HG03039 (cell line): ENCODE data around the gene PERCC1.

Experiments
- ATAC-seq: cut with Tn5 transposase; IDR thresholded peaks from one replicate; pipeline ENCODE4 v1.9.1; 2021; ENCODE audit warnings: mild to moderate bottlenecking, moderate library complexity; ENCODE audit not compliant: unreplicated experiment

Gene PERCC1

DNA sequence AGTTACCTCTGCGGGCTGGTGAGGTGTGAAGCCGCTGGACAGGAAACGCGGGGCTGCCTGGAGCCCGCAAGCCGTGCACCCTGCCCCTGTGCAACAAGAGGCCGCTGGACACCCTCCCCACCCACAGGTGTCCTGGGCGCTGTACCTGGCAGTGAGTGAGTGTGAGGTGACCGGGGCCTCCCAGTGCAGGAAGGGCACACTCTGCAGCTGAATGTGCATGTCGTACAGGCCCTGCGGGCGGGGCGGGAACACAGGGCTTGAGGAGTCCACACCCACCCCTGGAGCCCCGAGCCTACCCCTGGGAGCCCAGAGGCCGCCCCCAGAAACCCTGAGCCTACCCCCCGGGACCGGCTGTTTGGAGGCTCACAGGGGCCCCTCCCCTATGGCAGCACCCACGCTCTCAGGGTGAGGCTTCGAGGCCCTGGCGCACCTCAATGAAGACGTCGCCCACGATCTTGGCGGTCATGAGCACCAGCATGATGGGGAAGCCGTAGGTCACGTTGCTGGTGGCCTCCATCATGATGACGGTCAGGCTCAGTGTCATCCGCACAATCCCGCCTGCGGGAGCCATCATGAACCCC lies 17.7 kb downstream of the PERCC1 start:
- no peak for ATAC-seq

DNA sequence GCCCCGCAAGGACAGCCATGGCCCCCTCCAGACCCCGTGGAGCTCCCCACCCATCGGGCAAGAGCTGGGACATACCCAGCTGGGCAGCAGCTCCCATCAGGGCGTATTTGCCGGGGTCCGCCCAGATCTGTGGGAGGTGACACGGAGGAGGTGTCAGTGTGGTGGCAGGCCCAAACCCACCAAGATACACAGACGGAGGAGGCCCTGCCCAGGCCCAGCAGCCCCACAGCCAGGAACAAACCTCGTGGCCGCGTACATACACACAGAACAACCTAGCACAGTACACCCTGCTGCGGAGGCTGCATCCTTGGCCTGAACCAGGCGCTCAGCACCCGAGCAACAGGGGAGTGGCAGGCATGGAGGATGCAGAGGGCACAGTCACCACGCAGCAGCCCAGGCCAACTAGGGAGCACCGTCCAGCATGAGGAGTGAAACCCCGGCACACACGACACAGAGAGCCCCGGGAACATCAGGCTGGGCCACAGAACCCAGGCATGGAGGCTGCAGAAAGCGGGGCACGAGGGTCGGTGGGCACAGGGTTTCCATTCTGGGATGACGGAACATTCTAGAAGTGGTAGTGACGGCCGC lies 18.4 kb downstream of the PERCC1 start:
- ATAC-seq = no peak

DNA sequence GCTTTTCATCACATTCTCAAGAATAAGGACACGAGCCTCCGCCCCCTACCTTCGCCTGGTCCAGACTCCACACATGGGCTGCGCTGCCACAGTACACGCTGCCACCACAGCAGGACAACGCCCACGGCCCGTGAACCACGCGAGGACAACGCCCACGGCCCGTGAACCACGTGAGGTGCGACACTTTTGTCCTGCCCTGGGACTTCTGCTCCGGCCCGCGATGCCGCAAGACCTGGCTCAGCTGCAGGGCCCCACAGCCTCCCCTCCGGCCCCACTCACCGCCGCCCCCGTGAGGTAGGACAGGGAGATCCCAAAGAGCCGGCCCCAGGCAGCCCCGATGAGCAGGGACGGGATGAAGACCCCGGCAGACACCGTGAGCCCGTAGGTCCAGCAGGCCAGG lies 19.3 kb downstream of the PERCC1 start:
- ATAC-seq = no peak

DNA sequence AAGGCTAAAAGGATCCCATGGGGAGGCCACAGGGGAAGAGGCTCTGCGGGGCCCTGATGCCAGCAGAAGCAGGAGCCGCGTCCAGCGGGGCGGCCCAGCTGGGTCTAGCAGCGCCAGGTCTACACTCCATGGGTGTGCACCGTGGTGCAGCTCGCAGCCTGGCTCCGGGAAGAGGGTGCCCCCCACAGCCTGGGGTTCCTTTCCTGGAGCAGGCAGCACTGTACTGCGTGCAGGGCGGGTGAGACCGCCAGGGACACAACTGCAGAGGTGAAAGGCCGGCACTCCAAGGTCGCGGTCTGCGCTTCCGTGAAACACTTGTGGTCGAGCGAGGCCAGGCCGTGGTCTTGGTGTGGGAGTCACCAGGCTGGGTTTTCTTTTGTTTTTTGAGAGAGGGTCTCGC lies 20.0 kb downstream of the PERCC1 start:
- ATAC-seq = no peak

DNA sequence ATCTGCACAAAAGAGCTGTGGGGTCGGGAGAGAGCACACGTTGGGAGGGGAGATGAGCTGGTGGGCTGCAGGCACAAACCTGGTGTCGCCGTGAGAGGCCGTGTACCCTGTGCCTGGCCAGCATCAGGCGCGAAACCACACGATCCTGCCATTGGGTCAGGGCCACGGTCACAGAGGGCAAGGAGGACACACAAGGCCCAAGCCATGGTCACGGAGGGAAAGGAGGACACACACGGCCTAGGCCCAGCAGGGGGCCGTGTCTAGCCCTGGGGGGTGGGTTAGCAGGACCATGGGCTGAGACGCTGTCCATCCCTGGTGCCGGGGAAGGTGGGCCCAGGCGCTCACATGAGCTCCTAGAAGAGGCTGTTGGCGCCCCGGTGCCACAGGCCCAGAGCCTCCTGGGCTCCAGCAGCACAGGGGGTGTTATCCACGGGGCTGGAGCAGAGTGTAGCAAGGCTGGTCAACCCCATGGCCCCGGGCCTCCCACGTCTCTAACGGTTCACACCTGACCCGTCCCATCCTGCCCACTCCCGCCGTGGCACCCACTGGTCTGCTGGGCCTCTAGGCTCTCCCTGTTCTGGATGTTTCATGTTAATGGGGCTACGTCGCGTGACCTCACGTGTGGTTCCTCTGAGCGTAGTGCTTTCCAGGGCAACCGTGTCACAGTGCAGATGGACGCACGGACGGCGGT lies 21.0 kb downstream of the PERCC1 start:
- ATAC-seq = no peak

DNA sequence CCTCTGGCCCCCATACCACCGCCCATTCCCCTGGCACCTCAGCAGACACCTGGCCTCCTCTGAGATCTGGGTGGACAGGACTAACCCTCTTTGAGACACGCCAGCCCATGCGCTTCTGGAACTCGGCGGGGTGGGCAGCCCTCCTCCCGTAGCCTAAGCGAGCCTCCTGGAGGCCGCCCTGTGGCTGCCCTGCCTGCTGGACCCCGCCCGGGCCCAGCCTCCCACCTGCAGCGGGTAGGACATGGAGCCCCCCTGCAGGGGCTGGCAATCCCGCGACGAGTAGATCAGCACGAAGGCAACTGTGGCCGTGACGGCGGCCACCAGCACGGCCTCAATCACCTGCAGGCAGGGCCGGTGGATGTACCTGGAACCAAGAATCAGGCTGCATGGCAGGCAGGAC lies 21.7 kb downstream of the PERCC1 start:
- ATAC-seq = no peak

DNA sequence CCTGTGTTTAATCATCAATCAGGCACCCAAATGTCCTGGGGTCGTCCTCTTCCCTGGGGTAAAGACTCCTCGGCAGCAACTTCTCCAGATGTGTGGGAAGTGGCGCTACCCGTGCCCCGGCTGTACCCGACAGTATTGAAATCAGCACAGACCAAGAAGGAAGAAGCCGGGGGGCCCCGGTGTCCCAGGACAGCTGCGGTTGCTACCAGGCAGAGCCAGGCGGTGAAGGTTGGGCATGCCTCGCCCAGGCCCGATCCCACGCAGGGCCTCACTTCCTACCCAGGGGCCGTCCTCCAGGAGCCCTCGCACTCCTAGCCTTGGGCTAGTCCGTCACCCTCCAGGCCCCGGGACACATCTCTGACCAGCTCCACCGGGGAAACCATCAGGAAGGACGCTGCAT lies 22.4 kb downstream of the PERCC1 start:
- ATAC-seq = no peak

DNA sequence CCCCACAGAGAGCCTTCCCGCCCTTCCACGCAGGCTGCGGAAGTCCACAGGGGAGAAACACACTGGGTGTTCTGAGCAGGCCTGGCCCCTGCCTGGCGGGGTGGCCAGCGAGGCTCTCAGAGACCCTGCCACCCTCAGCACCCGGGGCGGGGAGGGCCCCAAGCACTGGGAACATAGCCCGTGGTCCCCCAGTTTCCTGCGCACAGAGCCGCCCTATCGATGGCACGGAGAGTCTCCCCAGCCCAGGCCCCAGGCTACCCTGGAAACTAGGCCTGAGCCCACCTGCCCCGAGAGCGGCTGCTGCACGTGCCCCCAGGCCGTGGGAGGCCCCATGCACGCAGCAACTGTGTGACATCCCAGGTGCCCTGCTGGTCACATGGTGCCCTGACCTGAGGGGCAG lies 23.7 kb downstream of the PERCC1 start:
- no peak for ATAC-seq

DNA sequence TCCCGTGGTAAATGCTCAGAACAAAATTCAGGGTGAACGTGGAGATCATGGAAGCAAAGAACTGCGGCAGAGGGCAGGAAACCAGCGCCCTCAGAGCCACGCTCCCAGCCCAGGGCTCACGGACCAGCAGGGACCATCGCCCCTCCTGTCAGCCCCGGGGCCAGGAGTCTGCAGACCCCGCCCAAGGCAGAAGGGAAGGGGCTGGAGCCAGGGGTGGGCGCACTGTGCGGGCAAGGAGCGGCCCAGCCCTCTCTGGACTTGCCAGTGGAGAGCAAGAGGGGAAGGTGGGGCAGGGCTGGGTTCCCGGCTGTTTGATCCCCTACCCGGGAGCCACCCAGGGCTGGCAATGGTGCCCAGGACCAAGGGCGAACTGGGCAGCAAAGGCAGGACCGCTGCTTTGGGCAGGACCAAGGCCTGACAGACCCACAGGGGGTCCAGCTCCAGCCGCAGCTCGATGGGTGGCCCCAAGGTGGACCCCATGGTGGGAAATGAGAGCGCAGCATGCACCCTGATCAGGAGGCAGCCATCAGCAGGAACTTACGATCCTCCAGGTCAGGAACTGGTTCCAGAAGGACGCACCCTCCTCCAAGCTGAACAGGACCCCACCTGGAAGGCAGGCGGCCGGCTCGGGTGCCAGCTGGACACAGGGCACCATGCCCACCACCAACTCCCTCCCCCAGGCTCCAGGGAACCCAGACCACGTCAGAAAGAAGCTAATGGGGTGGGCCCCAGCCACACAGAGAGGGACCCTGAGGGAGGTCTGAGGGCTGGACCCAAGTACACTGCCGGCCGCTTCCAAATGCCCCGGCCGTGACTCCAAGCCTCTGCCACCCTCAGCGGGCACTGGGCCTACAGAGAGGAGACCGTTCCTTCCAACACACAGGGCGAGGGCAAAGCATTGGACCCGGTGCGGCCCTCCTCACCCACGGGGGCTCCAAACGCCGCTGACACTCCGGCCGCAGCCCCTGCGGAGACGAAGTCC lies 24.6 kb downstream of the PERCC1 start:
- ATAC-seq = no peak

DNA sequence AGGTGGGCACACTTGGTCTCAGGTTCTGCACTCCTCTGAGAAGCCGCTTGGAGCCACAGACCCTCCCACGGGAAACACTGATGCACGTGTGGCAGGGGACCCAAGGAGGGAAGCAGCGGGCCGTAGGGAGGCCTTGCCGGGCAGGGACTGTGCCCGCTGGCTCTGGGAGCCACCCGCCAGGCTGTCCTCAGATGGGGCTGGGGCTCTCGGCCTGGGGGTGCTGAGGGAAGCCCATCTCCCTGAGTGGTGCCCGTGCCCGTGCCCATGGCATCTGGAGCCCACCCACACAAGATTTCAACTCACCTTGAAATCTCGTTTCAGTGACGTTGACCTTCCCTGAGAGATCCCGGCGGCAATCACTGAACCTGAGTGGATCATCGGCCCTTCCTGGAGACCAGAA lies 26.1 kb downstream of the PERCC1 start:
- ATAC-seq = no peak

DNA sequence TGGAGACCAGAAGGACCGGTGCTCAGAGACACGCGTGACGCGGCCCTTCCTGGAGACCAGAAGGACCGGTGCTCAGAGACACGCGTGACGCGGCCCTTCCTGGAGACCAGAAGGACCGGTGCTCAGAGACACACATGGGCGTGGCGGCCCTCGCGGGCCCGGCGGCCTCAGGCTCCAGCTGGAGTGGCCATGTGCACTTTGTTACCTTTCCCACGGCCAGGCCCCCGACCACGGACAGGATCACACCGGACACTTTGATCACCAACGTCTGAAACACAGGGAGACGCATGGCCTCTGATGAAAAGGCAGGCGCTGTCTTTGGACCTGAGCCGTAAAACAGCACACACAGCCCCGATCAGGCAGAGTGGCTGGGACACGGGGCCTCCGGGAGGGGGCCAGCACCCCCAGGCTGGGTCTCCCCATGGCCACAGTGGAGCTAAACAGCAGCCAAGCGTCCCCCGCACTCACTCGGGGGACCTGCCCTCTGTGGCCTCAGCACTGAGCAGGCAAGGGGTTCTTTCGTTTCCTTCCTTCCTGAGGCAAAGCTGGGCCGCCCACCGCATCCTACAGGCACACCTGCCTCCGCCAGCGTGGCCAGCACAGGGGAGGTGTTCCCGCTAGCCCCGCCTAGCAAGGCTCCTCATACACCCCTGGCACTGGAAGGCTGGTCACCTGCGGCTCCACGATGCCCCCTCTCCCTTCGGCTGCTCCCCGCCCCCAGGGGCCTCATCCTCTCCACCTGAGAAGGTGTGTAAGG lies 26.8 kb downstream of the PERCC1 start:
- no peak for ATAC-seq

DNA sequence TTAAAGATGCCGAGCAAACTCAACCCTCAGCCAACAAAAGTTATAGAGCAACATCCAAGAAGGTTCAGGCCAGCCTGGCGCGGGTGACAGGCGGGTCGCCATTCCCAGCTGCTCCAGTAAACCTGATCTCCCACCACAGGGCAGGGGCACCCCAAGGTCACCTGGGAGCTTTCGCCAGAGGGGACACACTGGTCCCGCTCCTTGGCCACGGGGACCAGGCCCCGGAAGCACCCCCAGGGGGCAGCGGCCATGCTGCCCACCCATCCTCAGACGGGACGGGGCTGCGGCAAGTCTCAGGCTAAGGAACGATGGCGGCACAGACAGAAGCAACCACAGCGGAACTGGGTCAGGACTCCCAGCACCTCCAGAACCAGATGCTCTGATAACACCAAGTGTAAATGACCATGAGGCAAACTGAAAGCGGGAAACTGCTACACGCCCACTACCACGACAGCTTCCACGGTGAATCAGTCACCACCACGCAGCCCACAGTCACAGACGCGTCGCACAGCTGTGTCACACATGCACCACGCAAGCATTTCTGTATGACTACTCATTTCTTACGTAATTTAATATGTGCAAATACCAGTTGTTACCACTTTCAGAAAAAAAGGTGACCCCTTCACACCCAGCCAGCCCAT lies 27.6 kb downstream of the PERCC1 start:
- ATAC-seq = no peak

DNA sequence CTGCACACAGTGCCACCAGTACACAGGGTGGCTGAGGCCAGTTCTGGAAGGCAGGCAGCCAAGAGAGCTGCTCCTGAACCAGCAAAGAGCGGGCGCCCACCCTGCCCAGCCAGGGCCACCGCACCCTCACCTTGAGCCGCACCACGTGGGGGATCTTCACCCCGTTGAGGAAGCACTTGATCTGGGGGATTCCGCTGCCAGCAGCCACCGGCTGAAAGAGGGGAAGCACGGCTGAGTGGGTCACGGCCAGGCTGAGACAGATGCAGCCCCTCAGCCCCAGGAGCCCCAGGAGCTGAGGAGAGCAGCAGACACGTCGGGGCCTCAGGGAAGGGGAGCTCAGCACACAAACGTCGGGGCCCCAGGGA lies 28.1 kb downstream of the PERCC1 start:
- no peak for ATAC-seq

DNA sequence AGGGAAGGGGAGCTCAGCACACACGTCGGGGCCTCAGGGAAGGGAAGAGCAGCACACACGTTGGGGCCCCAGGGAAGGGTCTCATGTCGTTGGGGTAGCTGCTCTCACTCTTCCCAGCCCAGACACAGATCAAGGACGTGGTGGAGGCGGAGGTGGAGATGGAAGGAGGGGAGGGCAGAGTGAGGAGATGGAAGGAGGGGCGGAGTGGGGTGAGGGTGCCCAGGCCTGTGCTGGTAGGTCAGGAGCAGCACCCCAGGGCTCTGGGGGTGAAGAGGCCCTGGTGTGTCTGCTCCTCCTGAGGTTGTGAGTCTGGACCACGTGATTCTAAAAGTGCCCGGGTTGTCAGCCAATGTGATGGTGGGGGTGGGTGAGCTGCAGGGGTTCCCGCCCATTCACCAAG lies 29.1 kb downstream of the PERCC1 start:
- no peak for ATAC-seq

DNA sequence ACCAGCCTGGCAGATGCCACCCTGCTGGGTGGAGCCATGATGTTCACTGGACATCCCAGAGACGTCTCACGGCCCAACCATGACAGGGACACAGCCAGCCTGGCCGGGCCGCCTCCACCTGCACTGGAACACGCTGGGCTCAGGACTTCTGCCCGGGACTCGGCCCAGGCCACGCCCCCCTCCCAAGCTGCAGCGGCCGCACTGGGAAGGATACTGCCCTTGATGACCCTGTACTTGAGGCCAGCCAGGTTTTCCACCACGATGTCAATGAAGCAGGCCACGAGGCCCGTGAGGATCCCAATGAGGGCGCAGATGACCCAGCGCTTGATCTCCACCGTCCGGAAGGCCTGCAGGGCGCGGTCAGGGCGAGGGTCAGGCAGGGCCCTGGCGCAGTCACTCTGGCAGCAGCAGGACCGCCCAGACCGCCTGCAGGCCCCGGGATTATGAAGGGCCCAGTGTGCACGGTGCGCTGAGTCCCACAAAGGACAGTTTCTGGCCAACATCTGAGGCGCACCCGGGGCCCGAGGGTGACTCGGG lies 29.8 kb downstream of the PERCC1 start:
- ATAC-seq = no peak

DNA sequence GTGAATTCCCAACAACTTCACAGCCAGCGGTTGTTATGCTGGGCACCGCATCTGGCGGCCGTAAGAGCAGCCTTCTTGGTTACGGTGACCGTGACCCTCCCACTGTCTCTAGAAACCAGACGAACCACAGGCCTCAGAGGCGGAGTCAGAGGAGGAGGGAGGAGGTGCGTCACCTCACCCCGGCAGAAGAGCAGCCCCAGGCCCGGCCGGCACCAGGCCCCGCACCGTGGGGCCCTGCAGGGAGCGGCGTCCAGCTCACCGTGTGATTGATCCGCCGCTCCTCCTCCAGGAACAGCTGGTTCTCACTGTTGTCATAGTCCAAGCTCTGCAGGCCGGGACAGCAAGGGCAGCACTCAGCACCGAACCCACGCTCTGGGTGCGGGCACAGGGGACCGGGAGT lies 30.3 kb downstream of the PERCC1 start:
- ATAC-seq = no peak

DNA sequence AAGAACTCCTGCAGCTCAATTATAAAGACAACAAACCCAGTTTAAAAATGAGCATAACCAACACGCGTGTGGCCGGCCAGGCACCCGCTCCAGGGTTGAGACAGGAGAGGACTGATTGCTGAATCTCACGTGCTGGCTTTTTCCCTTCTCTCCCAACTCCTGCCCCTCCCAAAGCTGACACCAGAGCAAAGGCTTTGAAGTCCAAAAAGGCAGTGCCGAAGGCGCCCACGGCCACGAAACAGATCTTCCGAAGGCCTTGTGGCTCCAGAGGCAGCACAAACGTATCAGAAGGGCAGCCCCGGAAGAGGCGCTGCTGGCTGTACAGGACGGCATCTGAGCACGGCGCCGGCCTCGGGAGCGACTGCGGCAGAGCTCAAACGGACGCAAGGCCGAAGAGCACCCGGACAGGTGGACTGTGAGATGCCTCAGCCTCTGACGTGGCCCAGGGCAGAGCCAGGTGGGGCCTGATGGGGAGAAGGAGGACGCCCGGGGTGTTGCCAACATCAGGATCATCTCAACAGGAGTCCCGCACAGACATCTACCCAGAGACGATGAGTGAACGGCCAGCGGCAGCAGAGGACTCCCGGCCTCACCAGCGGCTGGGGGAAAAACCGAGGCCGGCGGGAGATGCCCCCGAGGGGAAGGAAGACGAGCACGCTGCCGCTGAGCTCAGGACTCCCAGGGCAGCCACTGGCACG lies 33.5 kb downstream of the PERCC1 start:
- ATAC-seq = no peak

DNA sequence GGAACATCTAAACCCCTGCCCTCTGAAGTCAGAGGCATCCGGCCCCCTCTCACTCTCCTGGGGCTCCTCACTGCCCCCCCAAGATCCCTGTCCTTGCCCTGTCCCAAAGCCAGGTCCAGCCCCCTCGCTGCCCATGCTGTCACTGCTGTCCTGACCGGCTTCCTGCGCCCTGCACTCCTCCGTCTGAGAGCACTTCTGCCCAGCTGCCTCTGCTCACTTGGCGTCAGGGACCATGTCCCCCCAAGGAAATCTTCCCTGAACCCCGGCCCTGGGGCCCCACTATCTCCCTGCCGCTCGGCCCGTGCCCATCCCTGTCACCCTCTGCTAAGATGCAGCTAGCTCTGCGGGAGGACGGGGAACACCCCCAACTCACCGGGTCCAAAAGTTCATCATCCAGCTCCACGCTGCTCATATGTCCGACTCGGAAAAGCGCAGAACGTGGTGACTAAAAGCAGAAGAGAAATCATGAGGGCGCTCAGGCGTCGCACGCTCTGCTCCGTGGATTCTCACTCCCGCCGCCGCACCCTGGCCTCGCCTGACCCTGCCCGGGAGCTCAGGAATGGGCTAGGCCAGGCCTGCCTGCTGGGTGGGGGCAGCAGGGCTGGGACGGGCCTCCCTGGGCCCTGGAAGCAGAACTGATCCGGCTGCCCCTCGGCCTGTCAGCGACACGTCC lies 34.2 kb downstream of the PERCC1 start:
- ATAC-seq = no peak

DNA sequence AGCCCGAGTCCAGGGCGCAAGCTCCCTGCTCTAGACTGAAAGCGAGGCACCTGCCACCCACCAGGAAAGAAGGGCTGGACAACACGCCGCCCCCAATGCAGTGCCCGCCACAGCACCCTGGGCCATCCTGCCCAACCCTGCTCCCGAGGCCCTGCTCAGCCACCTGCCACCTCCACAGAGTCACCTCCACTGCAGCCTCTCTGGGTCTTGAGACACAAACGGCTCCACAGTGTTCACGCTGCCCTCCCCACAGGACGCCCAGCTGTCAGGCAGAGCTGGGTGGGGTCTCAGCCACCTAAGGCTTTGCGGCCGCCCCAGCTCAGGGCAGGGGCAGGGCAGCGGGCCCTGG lies 34.7 kb downstream of the PERCC1 start:
- ATAC-seq = no peak
